ENCODE results near the gene EXOC2.

EXOC2 gene

GRCh38 chr6:604579-604978 is 88.4 kb downstream of the EXOC2 start:
- TF ChIP-seq USF1 (IDR thresholded peaks at IDR 0.05): no peak
- no peak for TF ChIP-seq YY1 (IDR thresholded peaks at IDR 0.05; ENCODE audit: low read depth)
- TF ChIP-seq MAX (IDR thresholded peaks at IDR 0.05): no peak
- TF ChIP-seq TAF1 (IDR thresholded peaks at IDR 0.05; ENCODE audit: low read depth): no peak
- TF ChIP-seq NFIC (IDR thresholded peaks at IDR 0.05): no peak
- TF ChIP-seq EGR1 (IDR thresholded peaks at IDR 0.05): no peak

GRCh38 chr6:603265-603664 is 89.7 kb downstream of the EXOC2 start:
- no peak for TF ChIP-seq MAX (IDR thresholded peaks at IDR 0.05)

GRCh38 chr6:599576-600448 is 93.1 kb downstream of the EXOC2 start:
- TF ChIP-seq TCF12 (IDR thresholded peaks at IDR 0.05; ENCODE audit: low read depth) (no peak), REST (IDR thresholded peaks at IDR 0.05; ENCODE audit: low read depth) (no peak), EGR1 (IDR thresholded peaks at IDR 0.05) (no peak), FOXM1 (IDR thresholded peaks at IDR 0.05; ENCODE audit: borderline replicate concordance, low read depth) (no peak), ZBTB7A (IDR thresholded peaks at IDR 0.05; ENCODE audit: low read depth) (no peak), EP300 (IDR thresholded peaks at IDR 0.05; ENCODE audit: borderline replicate concordance) (no peak), YY1 (IDR thresholded peaks at IDR 0.05; ENCODE audit: low read depth) (no peak), CREB1 (IDR thresholded peaks at IDR 0.05; ENCODE audit: low read depth) (no peak), NFIC (IDR thresholded peaks at IDR 0.05) (no peak), TEAD4 (IDR thresholded peaks at IDR 0.05) (no peak), TAF1 (IDR thresholded peaks at IDR 0.05; ENCODE audit: low read depth) (no peak), RAD21 (IDR thresholded peaks at IDR 0.05; ENCODE audit: low read depth) (no peak), CEBPB (IDR thresholded peaks at IDR 0.05) (no peak), USF1 (IDR thresholded peaks at IDR 0.05) (no peak)

GRCh38 chr6:593907-594212 is 99.1 kb downstream of the EXOC2 start:
- TF ChIP-seq YY1 (IDR thresholded peaks at IDR 0.05; ENCODE audit: low read depth) (no peak), TCF12 (IDR thresholded peaks at IDR 0.05; ENCODE audit: low read depth) (no peak), USF1 (IDR thresholded peaks at IDR 0.05) (no peak), TEAD4 (IDR thresholded peaks at IDR 0.05) (no peak), NFIC (IDR thresholded peaks at IDR 0.05) (no peak), MAX (IDR thresholded peaks at IDR 0.05) (no peak), REST (IDR thresholded peaks at IDR 0.05; ENCODE audit: low read depth) (no peak), CREB1 (IDR thresholded peaks at IDR 0.05; ENCODE audit: low read depth) (no peak)

GRCh38 chr6:593139-593906 is 99.6 kb downstream of the EXOC2 start:
- TF ChIP-seq TCF12 (IDR thresholded peaks at IDR 0.05; ENCODE audit: low read depth) (no peak), TEAD4 (IDR thresholded peaks at IDR 0.05) (no peak), REST (IDR thresholded peaks at IDR 0.05; ENCODE audit: low read depth) (no peak), RAD21 (IDR thresholded peaks at IDR 0.05; ENCODE audit: low read depth) (peak; percentile 67), CREB1 (IDR thresholded peaks at IDR 0.05; ENCODE audit: low read depth) (no peak)
